Measurements from ENCODE around the gene LRIT1. TPM values are rescaled to one million over a fixed set of nuclear protein-coding genes. Genes with fewer than 3 reads are reported as not detected.

The LRIT1 gene
- total RNA-seq, 3 donors from 2014 or later = not detected

GRCh38 chr10:84226616-84227015 is 14.7 kb downstream of the LRIT1 start:
- DNase-seq = no peak
- no peaks in the 10 kb centered on the region for H3K4me1 ChIP-seq (ENCODE audit: low read depth)
- no peak overlapping the region for H3K4me3 ChIP-seq
- no peaks in the 10 kb centered on the region for H3K9me3 ChIP-seq
- ATAC-seq = no peak
- intact Hi-C loops (cut with DNase I, micrococcal nuclease) = no loop called here
- no peak for TF ChIP-seq CTCF (IDR thresholded peaks at IDR 0.05)
- no peaks in the 10 kb centered on the region for H3K36me3 ChIP-seq (ENCODE audit: low read depth)

- ATAC-seq (no peak), DNase-seq (no peak)
- intact Hi-C loops (cut with DNase I, micrococcal nuclease) = no loop called here
- TF ChIP-seq CTCF (IDR thresholded peaks at IDR 0.05) = no peak
- no peaks in the 10 kb centered on the region for H3K36me3 ChIP-seq (ENCODE audit: low read depth)
- H3K4me1 ChIP-seq (ENCODE audit: low read depth) = no peaks in the 10 kb centered on the region
- no peak within 1 kb of the TSS for H3K4me3 ChIP-seq
- H3K9me3 ChIP-seq = no peaks in the 10 kb centered on the region
Measured at GRCh38 chr10:84225427-84226173, 15.7 kb downstream of the LRIT1 start, which contains the start of gene LRIT2. Gene LRIT2 (minus strand): TSS chr10:84225544. CDS start chr10:84225520, 24 bp downstream.

- Histone ChIP-seq H3K4me1 (ENCODE audit: low read depth) (no peaks in the 10 kb centered on the region), H3K4me3 (no peak overlapping the region), H3K36me3 (ENCODE audit: low read depth) (no peaks in the 10 kb centered on the region), H3K9me3 (no peaks in the 10 kb centered on the region)
- no peak for TF ChIP-seq CTCF (IDR thresholded peaks at IDR 0.05)
- DNase-seq = no peak
- intact Hi-C loops (cut with DNase I, micrococcal nuclease) = no loop called here
- no peak for ATAC-seq
Measured at GRCh38 chr10:84224411-84225028, 16.8 kb downstream of the LRIT1 start.

GRCh38 chr10:84221916-84222315 is 19.4 kb downstream of the LRIT1 start:
- H3K4me1 ChIP-seq (ENCODE audit: low read depth) = no peaks in the 10 kb centered on the region
- H3K36me3 ChIP-seq (ENCODE audit: low read depth) = no peaks in the 10 kb centered on the region
- H3K9me3 ChIP-seq = no peaks in the 10 kb centered on the region
- no peak overlapping the region for H3K4me3 ChIP-seq
- intact Hi-C loops (cut with DNase I, micrococcal nuclease) = no loop called here
- DNase-seq = no peak
- no peak for ATAC-seq
- no peak for TF ChIP-seq CTCF (IDR thresholded peaks at IDR 0.05)

GRCh38 chr10:84217746-84218145 is 23.6 kb downstream of the LRIT1 start:
- no peaks in the 10 kb centered on the region for H3K9me3 ChIP-seq
- no peaks in the 10 kb centered on the region for H3K4me1 ChIP-seq (ENCODE audit: low read depth)
- ATAC-seq (no peak), DNase-seq (no peak)
- no peak overlapping the region for H3K4me3 ChIP-seq
- intact Hi-C loops (cut with DNase I, micrococcal nuclease) = no loop called here
- no peak for TF ChIP-seq CTCF (IDR thresholded peaks at IDR 0.05)
- H3K36me3 ChIP-seq (ENCODE audit: low read depth) = no peaks in the 10 kb centered on the region
